Ovary (tissue), 3 donors: Measurements from ENCODE around the gene MBNL1.

Source experiments
- CTCF ChIP-seq, 3 donors: fragments of 450-650 bp in 2 of 3; fragments of 200-600 bp in 1 of 3; IDR thresholded peaks; one replicate each; pipeline versions ENCODE4 v1.5.1 to v1.8.0; 2016 to 2022; ENCODE audit warnings: antibody characterized with exemption in 3 of 3, mild to moderate bottlenecking in 1 of 3
- EP300 ChIP-seq: sonication (generic); formaldehyde crosslinking; IDR thresholded peaks from one replicate; pipeline ENCODE4 v1.6.1; 2017; ENCODE audit warnings: antibody characterized with exemption
- donor health status: DM: no; HTN: no; CAD: no.

GRCh38 chr3:152355744-152356665, 87.3 kb downstream of the MBNL1 start:
- TF ChIP-seq CTCF (IDR thresholded peaks at IDR 0.05), result no peak
- TF ChIP-seq EP300, result no peak
